ENCODE results near the gene RAC3.
"Not testable (repeated sequence)": the region's sequence is repeated elsewhere in the genome, so short reads cannot be mapped to it uniquely, and the experiment has no call there.

RAC3 gene

GRCh38 chr17:82025401-82026107 is 5.9 kb upstream of the RAC3 start:
- no peak for DNase-seq

GRCh38 chr17:82028246-82028645 is 3.2 kb upstream of the RAC3 start:
- no peak for DNase-seq

- DNase-seq: no peak
Observed at GRCh38 chr17:82028966-82029365, 2.5 kb upstream of the RAC3 start.

- peak; percentile 33 for DNase-seq
Observed at GRCh38 chr17:82029391-82029790, 2.1 kb upstream of the RAC3 start.

GRCh38 chr17:82029990-82030469 is 1.4 kb upstream of the RAC3 start:
- no peak for DNase-seq

GRCh38 chr17:82030470-82031302 is 792 bp upstream of the RAC3 start:
- peak; percentile 60 for DNase-seq

GRCh38 chr17:82031885-82032627 is 578 bp downstream of the RAC3 start:
- no peak for DNase-seq

GRCh38 chr17:82033359-82034085 is 2.0 kb downstream of the RAC3 start:
- no peak for DNase-seq

- no peak for DNase-seq
Observed at GRCh38 chr17:82034371-82035011, 3.0 kb downstream of the RAC3 start.

GRCh38 chr17:82035488-82035887 is 4.0 kb downstream of the RAC3 start:
- no peak for DNase-seq

GRCh38 chr17:82035956-82036633 is 4.6 kb downstream of the RAC3 start:
- DNase-seq: no peak

- no peak for DNase-seq
Observed at GRCh38 chr17:82036634-82037091, 5.2 kb downstream of the RAC3 start.

- DNase-seq: peak; percentile 95
Observed at GRCh38 chr17:82037092-82037888, 5.8 kb downstream of the RAC3 start, which contains the start of gene DCXR. Gene DCXR, minus strand, starts transcription at chr17:82037697. Its CDS starts 15 bp downstream, at chr17:82037682.

- no peak for DNase-seq
Observed at GRCh38 chr17:82037889-82038195, 6.4 kb downstream of the RAC3 start.

- DNase-seq: not testable (repeated sequence)
Observed at GRCh38 chr17:82038796-82039409, 7.4 kb downstream of the RAC3 start.

- no peak for DNase-seq
Observed at GRCh38 chr17:82039695-82040299, 8.3 kb downstream of the RAC3 start.

- no peak for DNase-seq
Observed at GRCh38 chr17:82041144-82041814, 9.8 kb downstream of the RAC3 start.

GRCh38 chr17:82042649-82043048 is 11.2 kb downstream of the RAC3 start:
- DNase-seq: no peak

- no peak for DNase-seq
Observed at GRCh38 chr17:82043507-82043906, 12.0 kb downstream of the RAC3 start.
